Mucosa of rectum (tissue), 2 donors: ENCODE results near the gene POP4.

ENCODE experiments used
- H3K27ac ChIP-seq, 2 donors: one replicate each; pipeline ENCODE4 v1.7.0; 2013; ENCODE audit warnings: inconsistent platforms in 2 of 2, low read depth in 2 of 2, low read length in 2 of 2
- H3K27me3 ChIP-seq, 2 donors: one replicate each; pipeline ENCODE4 v1.7.0; 2013; ENCODE audit warnings: low read length in 2 of 2; ENCODE audit not compliant: control insufficient read depth in 2 of 2, insufficient read depth in 2 of 2
- H3K36me3 ChIP-seq, 2 donors: one replicate each; pipeline ENCODE4 v1.7.0; 2013; ENCODE audit warnings: low read length in 2 of 2; ENCODE audit not compliant: control insufficient read depth in 2 of 2, insufficient read depth in 2 of 2
- H3K4me1 ChIP-seq, 2 donors: one replicate each; pipeline ENCODE4 v1.7.0; 2013; ENCODE audit warnings: low read length in 2 of 2, mild to moderate bottlenecking in 1 of 2; ENCODE audit not compliant: control insufficient read depth in 2 of 2, insufficient read depth in 2 of 2
- H3K4me3 ChIP-seq, 2 donors: one replicate each; pipeline ENCODE4 v1.7.0; 2013; ENCODE audit warnings: low read length in 2 of 2
- H3K9ac ChIP-seq, 2 donors: one replicate each; pipeline ENCODE4 v1.7.0; 2013; ENCODE audit warnings: low read length in 2 of 2, low read depth in 1 of 2, mild to moderate bottlenecking in 1 of 2
- H3K9me3 ChIP-seq, 2 donors: one replicate each; pipeline ENCODE4 v1.7.0; 2013; ENCODE audit warnings: low read length in 2 of 2; ENCODE audit not compliant: control insufficient read depth in 2 of 2
- donor health status: healthy.
- donor health status: Normal muscosa, but diverticular disease.

POP4 gene

DNA sequence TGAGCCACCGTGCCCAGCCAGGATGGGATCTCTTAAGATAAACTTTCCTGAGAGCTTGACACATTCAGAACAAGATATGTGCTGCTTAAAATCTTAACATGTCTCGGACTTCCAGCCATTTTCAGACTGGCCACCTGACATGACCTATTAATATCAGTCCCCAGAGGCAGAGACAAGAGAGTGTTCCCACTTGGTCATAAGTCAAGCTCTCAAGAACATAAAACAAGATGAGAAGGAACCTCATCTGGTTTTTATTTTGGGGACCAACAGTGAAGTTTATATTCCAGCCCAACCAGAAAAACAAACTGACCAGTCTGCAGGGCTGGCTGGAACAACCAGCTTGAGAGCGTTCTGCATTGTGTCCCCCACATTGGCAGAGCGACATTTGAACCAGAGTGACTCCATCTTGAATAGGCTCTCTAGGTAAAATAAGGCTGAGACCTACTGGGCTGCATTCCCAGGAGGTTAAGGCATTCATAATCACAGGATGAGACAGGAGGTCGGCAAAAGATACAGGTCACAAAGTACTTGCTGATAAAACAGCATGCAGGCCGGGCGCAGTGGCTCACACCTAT, 37.4 kb downstream of the POP4 start:
- no peaks in the 10 kb centered on the region for H3K9me3 ChIP-seq
- H3K9ac ChIP-seq: no peak overlapping the region
- H3K27me3 ChIP-seq: no peaks in the 10 kb centered on the region
- peaks cover 0 to 4% of the 10 kb centered on the region in 2 donors for H3K4me1 ChIP-seq
- no peaks in the 10 kb centered on the region for H3K36me3 ChIP-seq
- no peak overlapping the region for H3K4me3 ChIP-seq
- no peak overlapping the region for H3K27ac ChIP-seq

DNA sequence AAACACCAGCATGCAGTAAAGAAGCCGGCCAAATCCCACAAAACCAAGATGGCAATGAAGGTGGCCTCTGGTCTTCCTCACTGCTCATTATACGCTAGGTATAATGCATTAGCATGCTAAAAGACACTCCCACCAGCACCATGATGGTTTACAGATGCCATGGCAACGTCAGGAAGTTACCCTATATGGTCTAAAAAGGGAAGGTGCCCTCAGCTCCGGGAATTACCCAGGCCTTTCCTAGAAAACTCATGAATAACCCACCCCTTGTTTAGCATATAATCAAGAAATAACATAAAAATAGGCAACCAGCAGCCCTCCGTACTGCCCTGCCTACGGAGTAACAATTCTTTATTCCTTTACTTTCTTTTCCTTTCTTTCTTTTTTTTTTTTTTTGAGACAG, 38.1 kb downstream of the POP4 start:
- H3K9me3 ChIP-seq: no peaks in the 10 kb centered on the region
- no peak overlapping the region for H3K9ac ChIP-seq
- no peaks in the 10 kb centered on the region for H3K36me3 ChIP-seq
- no peaks in the 10 kb centered on the region for H3K27me3 ChIP-seq
- peaks cover 0 to 4% of the 10 kb centered on the region in 2 donors for H3K4me1 ChIP-seq
- H3K4me3 ChIP-seq: no peak overlapping the region
- no peak overlapping the region for H3K27ac ChIP-seq

DNA sequence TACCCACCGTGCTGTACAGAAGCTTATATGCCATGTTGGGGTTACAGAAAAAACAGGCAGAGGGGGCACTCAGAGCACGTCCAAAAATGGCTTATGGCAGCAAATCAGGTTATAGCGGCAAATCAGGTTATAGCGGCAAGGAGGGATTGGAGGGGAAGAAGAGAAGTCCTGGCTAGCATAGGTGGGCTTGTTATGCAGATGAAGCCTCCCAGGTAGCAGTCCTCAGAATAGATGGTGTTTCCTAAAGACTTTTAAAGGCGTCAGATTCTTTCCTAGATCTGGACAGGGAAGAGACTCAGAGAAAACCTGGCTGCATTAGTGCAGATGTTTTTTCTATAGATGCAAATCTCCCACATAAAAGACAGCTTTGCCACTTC, 39.4 kb downstream of the POP4 start:
- no peaks in the 10 kb centered on the region for H3K36me3 ChIP-seq
- peaks cover 0 to 4% of the 10 kb centered on the region in 2 donors for H3K4me1 ChIP-seq
- H3K27ac ChIP-seq: no peak overlapping the region
- H3K4me3 ChIP-seq: no peak overlapping the region
- H3K27me3 ChIP-seq: no peaks in the 10 kb centered on the region
- no peak overlapping the region for H3K9ac ChIP-seq
- H3K9me3 ChIP-seq: no peaks in the 10 kb centered on the region

DNA sequence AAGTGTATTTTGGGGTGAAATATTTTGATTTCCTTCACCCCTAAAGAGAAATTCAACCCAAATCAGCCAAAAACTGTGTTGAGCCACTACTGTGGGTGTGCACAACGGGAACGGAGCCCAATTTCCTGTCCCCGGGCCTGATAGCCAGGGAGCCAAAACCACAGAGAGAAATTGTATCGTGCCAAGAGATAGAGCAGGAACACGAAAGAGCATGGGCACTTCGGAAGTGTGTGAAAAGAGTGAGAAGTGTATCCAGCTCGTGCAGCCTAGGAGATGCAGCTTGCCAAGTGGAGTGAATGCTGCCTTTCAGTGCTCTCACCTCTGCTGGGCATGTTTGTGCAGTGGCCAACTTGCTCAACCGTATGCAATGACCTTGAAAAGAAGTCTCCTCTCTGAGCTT, 39.8 kb downstream of the POP4 start:
- peaks cover 0 to 4% of the 10 kb centered on the region in 2 donors for H3K4me1 ChIP-seq
- peak overlapping the region in 1 of 2 donors; percentile 13 for H3K4me3 ChIP-seq
- no peak overlapping the region for H3K9ac ChIP-seq
- no peaks in the 10 kb centered on the region for H3K36me3 ChIP-seq
- no peaks in the 10 kb centered on the region for H3K9me3 ChIP-seq
- H3K27me3 ChIP-seq: no peaks in the 10 kb centered on the region
- H3K27ac ChIP-seq: no peak overlapping the region

DNA sequence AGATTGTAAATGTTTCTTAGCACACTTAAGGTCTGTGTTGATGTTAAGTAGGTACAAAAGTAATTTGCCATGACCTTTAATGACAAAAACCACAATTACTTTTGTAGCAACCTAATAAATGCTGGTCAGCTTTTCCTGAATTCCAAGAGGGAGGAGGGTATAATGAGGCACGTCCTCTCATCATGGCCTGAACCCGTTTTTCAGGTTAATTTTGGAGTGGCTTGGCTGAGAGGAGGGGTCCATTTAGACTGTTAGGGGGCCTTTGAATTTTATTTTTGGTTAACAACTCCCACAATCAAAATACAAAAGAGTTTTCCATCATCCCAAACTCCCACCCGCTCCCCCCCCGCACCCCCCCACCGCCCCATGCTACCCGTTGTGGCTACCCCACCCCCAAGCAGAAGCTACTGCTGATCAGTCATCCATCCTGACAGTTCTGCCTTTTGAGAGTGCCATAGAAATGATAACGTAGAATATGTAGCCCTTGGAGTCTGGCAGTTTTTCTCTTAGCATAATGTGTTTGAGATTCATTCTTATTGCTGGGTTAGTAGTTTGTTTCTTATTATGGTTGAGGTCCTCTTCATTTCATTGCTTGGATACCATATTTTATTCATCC, 44.8 kb downstream of the POP4 start:
- H3K27ac ChIP-seq: no peak overlapping the region
- no peaks in the 10 kb centered on the region for H3K4me1 ChIP-seq
- H3K9ac ChIP-seq: no peak overlapping the region
- H3K4me3 ChIP-seq: no peak overlapping the region
- no peaks in the 10 kb centered on the region for H3K36me3 ChIP-seq
- H3K27me3 ChIP-seq: no peaks in the 10 kb centered on the region
- H3K9me3 ChIP-seq: no peaks in the 10 kb centered on the region

DNA sequence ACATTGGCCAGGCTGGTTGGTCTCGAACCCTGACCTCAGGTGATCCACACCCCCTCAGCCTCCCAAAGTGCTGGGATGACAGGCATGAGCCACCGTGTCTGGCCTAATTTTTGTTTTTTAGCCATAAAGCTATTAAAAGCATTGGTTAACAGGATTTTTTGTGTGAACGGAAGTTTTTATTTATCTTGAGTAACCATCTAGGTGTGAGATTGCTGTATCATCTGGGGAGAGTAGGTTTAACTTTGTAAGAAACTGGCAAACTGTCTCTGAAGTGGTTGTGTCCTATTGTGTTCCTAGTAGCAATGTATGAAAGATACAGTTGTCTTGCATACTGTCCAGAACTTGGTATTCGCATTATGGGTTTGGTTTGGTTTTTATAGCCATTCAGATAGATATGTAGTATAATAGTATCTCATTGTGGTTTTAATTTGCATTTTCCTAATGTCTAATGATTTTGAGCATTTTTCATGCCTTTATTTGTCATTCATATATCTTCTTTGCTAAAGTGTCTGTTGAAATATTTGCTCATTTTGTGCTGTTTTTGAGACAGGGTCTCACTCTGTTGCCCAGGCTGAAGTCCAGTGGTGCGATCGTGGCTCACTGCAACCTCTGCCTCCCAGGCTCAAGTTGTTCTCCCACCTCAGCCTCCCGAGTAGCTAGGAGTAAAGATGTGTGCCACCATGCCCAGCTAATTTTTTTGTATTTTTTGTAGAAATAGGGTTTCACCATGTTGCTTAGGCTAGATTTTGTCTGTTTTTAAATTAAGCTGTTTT, 45.7 kb downstream of the POP4 start:
- Histone ChIP-seq H3K4me3 (no peak overlapping the region), H3K27ac (no peak overlapping the region), H3K27me3 (no peaks in the 10 kb centered on the region), H3K36me3 (no peaks in the 10 kb centered on the region), H3K4me1 (no peaks in the 10 kb centered on the region), H3K9ac (no peak overlapping the region), H3K9me3 (no peaks in the 10 kb centered on the region)

DNA sequence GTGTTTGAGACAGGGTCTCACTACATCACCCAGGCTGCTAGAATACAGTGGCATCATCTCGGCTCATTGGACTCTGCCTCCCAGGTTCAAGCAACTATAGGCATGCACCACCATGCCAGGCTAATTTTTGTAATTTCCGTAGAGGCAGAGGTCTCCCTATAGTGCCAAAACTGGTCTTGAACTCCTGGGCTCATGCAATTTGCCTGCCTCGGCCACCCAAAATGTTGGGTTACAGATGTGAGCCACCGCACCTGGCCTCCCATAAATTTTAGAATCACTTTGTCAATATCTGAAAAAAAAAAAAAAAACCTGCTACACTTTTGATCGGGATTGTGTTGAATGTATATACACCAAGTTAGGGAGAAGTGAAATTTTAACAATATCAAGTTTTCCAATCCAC, 47.3 kb downstream of the POP4 start:
- H3K4me1 ChIP-seq: no peaks in the 10 kb centered on the region
- H3K4me3 ChIP-seq: no peak overlapping the region
- no peaks in the 10 kb centered on the region for H3K9me3 ChIP-seq
- no peaks in the 10 kb centered on the region for H3K36me3 ChIP-seq
- no peak overlapping the region for H3K9ac ChIP-seq
- no peaks in the 10 kb centered on the region for H3K27me3 ChIP-seq
- H3K27ac ChIP-seq: no peak overlapping the region

DNA sequence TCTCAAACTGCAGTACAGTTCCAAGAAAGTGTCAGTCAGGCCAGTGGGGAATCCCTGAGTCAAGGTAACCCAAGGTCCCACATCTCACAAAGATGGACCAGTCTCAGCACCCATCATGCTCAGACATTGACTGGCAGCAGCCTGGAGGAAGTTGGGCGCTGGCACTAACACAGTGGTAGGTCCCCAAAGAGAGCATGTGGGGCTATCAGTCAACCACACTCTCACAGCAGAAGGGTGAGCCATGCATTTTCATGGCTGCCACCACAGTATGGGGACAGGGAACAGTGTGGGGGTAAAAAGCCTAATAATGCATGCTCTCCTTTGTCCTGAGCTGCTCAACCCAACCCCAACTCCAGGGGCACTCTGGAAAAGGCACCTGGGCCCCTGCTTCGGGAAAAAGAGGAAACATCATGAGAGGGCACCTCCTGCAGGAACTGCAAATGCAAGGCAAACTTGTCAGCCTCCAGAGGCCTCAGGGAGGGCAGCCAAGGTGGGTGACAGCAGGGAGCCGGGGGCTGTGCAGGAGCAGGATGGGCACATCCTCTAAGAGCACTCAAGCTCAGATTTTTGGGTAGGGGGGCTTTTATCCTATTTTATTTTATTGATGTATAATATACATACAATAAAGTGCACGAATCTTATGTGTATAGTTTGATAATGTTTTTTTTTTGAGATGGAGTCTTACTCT, 49.7 kb downstream of the POP4 start:
- no peaks in the 10 kb centered on the region for H3K36me3 ChIP-seq
- H3K9me3 ChIP-seq: no peaks in the 10 kb centered on the region
- no peaks in the 10 kb centered on the region for H3K27me3 ChIP-seq
- H3K4me1 ChIP-seq: no peaks in the 10 kb centered on the region
- H3K9ac ChIP-seq: no peak overlapping the region
- H3K4me3 ChIP-seq: no peak overlapping the region
- no peak overlapping the region for H3K27ac ChIP-seq

DNA sequence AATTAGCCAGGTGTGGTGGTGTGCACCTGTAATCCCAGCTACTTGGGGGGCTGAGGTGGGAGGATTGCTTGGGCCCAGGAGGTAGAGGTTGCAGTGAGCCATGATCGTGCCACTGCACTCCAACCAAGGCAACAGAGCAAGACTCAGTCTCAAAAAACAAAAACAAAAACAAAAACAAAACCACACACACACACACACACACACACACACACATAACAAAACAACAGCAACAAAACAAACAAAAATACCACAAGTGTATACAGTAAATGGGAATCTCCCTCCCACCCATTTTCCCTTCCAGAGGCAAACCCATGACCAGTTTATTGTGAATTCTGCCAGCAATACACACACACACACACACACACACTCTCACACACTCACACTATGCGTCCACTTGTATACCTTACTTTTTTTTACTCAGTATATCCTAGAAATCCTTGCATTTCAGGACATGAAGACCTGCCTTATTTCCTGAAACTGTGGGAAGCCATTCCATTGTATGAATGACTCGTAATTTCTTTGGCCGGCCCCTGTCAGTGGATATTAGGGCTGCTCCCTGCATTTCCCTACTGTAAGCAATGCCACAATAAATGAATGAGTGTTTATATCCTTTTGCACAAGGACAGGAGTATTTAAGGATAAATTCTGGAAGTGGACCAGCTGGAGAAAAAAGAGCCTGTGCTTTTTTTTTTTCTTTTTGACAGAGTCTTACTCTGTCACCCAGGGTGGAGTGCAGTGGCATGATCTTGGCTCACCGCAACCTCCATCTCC, 52.3 kb downstream of the POP4 start:
- Histone ChIP-seq H3K4me1 (peaks cover 5 to 6% of the 10 kb centered on the region in 2 donors), H3K27me3 (peaks cover 0 to 3% of the 10 kb centered on the region in 2 donors), H3K27ac (no peak overlapping the region), H3K9ac (no peak overlapping the region), H3K9me3 (no peaks in the 10 kb centered on the region), H3K4me3 (no peak overlapping the region), H3K36me3 (no peaks in the 10 kb centered on the region)
